ENCODE measurements around the gene ANKRD23. TPM values are rescaled to one million over a fixed set of nuclear protein-coding genes. Genes with fewer than 3 reads are reported as not detected.

ANKRD23 gene
- total RNA-seq, 1 experiment from 2014 or later, result 8.9 TPM

DNA sequence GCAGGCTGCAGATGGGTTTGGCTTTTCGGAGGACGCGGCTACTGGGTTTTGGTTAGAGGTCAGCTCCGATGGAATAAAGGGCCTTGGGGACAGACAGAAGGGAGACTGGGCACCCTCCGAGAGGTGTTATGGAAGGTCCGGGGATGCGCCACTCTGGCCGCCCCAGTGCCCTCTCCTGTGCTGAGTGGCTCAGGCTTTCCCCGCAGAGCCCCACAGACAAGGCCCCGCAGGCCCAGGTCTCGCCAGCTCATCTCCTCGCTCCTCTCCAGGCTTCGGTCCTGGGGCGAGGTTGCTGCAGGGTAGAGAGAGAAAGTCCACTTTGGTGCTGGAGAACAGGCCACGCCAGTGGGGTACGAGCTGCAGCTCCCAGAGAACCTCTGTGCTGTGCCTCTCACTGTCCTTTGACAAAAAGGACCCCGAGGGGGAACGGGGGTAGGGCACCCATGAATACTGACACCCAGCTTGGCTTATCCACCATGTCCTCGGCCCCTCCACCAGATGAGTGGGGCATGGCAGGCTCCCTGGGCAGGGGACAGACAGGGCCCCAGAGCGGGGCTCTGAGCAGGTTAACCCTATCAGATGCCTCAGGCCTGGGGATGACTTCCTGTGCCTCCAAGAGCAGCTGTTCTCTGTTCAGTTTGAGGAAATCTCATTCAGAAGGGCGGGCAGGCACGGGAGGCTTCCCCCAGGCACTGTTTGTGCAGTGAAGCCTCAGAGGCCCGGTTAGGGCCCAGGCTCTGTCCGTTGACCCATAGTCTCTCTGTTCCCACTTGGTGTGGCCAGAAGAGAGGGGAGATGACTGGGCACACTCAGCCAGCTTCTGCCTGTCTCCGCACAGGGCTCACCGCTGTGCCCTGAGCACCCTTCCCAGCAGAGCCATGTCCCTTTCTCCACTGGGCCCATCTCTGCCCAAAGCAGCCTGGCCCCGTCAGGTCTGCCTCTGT, 43.5 kb downstream of the ANKRD23 start:
- Histone ChIP-seq H3K9me2 (ENCODE audit: insufficient read depth) (no peaks in the 10 kb centered on the region), H3K36me3 (ENCODE audit: low read depth) (no peaks in the 10 kb centered on the region), H3F3A (ENCODE audit: insufficient read depth, low read depth) (peaks cover 14% of the 10 kb centered on the region), H4K20me1 (ENCODE audit: insufficient read depth) (no peaks in the 10 kb centered on the region), H3K4me3 (no peak overlapping the region), H2AFZ (no peak overlapping the region), H3K4me1 (replicated peaks; ENCODE audit: insufficient read depth) (no peaks in the 10 kb centered on the region), H3K79me2 (ENCODE audit: low read depth) (no peaks in the 10 kb centered on the region), H3K9me3 (ENCODE audit: insufficient read depth, low read depth) (no peaks in the 10 kb centered on the region), H3K27ac (no peak overlapping the region), H3K4me2 (no peak overlapping the region), H3K27me3 (ENCODE audit: insufficient read depth, low read depth) (no peaks in the 10 kb centered on the region)
- intact Hi-C loops (cut with micrococcal nuclease; ENCODE audit: unreplicated experiment), result loop anchor here (1.0 to 5.0 kb wide), 7 partner anchors 38 to 250 kb away; partner anchors contain the start of gene LMAN2L
- BruUV-seq (replicated peaks), result no TSS peak
- TF ChIP-seq EZH2 (IDR thresholded peaks at IDR 0.05; ENCODE audit: low read depth), result no peak
- TF ChIP-seq, protein P1, sequence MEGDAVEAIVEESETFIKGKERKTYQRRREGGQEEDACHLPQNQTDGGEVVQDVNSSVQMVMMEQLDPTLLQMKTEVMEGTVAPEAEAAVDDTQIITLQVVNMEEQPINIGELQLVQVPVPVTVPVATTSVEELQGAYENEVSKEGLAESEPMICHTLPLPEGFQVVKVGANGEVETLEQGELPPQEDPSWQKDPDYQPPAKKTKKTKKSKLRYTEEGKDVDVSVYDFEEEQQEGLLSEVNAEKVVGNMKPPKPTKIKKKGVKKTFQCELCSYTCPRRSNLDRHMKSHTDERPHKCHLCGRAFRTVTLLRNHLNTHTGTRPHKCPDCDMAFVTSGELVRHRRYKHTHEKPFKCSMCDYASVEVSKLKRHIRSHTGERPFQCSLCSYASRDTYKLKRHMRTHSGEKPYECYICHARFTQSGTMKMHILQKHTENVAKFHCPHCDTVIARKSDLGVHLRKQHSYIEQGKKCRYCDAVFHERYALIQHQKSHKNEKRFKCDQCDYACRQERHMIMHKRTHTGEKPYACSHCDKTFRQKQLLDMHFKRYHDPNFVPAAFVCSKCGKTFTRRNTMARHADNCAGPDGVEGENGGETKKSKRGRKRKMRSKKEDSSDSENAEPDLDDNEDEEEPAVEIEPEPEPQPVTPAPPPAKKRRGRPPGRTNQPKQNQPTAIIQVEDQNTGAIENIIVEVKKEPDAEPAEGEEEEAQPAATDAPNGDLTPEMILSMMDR (conservative IDR thresholded peaks at IDR 0.05), result no peak
- ChIA-PET POLR2A (ENCODE audit: unreplicated experiment) (no interaction called here), CTCF (interaction anchor here (0.6 to 0.7 kb wide), 2 partner anchors 36 to 38 kb away, joined by 5 to 7 read pairs; no protein-coding TSS in a partner anchor)
- DNase-seq, result no peak

DNA sequence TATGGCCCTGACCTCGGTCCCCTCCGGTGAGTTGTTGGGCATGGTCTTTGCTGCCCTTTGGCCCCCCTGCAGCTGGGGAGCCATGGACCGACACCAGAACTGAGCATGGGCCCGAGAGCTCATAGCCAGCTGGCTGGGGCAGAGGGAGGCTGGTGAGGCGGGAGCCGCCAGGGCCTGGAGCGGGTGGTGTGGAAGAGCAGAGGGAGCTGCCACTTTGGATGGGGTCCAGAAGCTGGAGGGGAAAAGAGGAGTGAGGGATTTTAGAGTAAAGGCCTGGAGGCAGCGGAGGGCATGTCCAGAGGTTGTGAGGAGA, 44.2 kb downstream of the ANKRD23 start:
- Histone ChIP-seq H3K9me3 (ENCODE audit: insufficient read depth, low read depth) (no peaks in the 10 kb centered on the region), H3K36me3 (ENCODE audit: low read depth) (no peaks in the 10 kb centered on the region), H4K20me1 (ENCODE audit: insufficient read depth) (no peaks in the 10 kb centered on the region), H3K9me2 (ENCODE audit: insufficient read depth) (no peaks in the 10 kb centered on the region), H3F3A (ENCODE audit: insufficient read depth, low read depth) (peaks cover 11% of the 10 kb centered on the region), H3K27me3 (ENCODE audit: insufficient read depth, low read depth) (no peaks in the 10 kb centered on the region), H3K79me2 (ENCODE audit: low read depth) (0 out of 2 replicates have a peak, but pooled peaks cover 5% of the 10 kb centered on the region), H3K4me1 (replicated peaks; ENCODE audit: insufficient read depth) (no peaks in the 10 kb centered on the region), H2AFZ (no peak overlapping the region), H3K4me3 (no peak overlapping the region), H3K4me2 (no peak overlapping the region), H3K27ac (no peak overlapping the region)
- intact Hi-C loops (cut with micrococcal nuclease; ENCODE audit: unreplicated experiment), result no loop called here
- no peak for DNase-seq
- no peak for TF ChIP-seq EZH2 (IDR thresholded peaks at IDR 0.05; ENCODE audit: low read depth)
- TF ChIP-seq, protein P1 (conservative IDR thresholded peaks at IDR 0.05), result no peak
- CTCF ChIA-PET, result no interaction called here
- POLR2A ChIA-PET (ENCODE audit: unreplicated experiment), result no interaction called here
- BruUV-seq (replicated peaks), result no TSS peak

DNA sequence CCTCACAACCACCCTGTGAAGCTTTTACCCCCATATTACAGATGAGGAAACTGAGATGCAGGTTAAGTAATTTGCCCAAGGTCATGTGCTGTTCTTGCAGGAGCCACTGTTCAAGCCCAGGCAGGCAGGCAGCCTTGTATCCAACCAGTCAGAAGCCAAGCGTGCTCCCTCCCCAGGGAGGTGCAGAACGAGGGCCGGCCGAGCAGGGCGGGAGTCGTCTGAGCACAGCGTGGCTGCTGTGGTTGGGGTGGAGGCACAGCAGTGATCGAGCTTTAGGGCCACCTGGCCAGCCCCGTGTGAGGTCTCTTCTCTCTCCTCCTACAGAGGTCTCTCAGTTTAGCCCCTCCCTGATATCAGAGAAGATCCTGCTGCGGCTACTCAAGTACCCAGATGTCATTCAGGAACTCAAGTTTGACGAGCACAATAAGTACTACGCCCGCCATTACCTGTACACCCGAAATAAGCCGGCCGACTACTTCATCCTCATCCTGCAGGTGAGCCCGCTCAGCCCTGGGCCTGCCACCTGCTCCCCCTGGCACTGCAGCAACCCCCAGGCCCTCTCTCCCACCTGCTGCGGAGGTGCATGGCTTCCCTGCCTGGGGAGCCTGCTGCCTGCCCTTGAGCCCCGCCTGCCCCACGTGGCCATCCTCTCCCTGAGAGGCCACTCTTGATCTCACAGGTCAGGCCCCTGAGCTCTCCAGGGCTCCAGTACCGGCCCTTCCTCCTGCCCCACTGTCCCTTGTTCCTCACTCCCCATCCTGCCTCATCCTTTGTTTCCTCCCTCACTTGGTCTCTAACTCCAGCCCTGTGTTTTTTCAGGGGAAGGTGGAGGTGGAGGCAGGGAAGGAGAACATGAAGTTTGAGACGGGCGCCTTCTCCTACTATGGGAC, 44.8 kb downstream of the ANKRD23 start:
- CTCF ChIA-PET, result no interaction called here

More for the DNA sequence above, 44.8 kb downstream of the ANKRD23 start:
- Histone ChIP-seq H3K9me3 (ENCODE audit: insufficient read depth, low read depth) (no peaks in the 10 kb centered on the region), H3F3A (ENCODE audit: insufficient read depth, low read depth) (peaks cover 11% of the 10 kb centered on the region), H3K4me1 (replicated peaks; ENCODE audit: insufficient read depth) (no peaks in the 10 kb centered on the region), H3K79me2 (ENCODE audit: low read depth) (0 out of 2 replicates have a peak, but pooled peaks cover 5% of the 10 kb centered on the region), H3K27ac (no peak overlapping the region), H3K36me3 (ENCODE audit: low read depth) (no peaks in the 10 kb centered on the region), H3K27me3 (ENCODE audit: insufficient read depth, low read depth) (no peaks in the 10 kb centered on the region), H3K9me2 (ENCODE audit: insufficient read depth) (no peaks in the 10 kb centered on the region), H2AFZ (no peak overlapping the region), H4K20me1 (ENCODE audit: insufficient read depth) (no peaks in the 10 kb centered on the region), H3K4me2 (no peak overlapping the region), H3K4me3 (no peak overlapping the region)
- TF ChIP-seq, protein P1 (conservative IDR thresholded peaks at IDR 0.05), result no peak
- no peak for TF ChIP-seq EZH2 (IDR thresholded peaks at IDR 0.05; ENCODE audit: low read depth)
- no TSS peak for BruUV-seq (replicated peaks)
- intact Hi-C loops (cut with micrococcal nuclease; ENCODE audit: unreplicated experiment), result no loop called here
- no peak for DNase-seq
- POLR2A ChIA-PET (ENCODE audit: unreplicated experiment), result no interaction called here
